Measurements from ENCODE around the gene PERCC1. TPM values are rescaled to one million over a fixed set of nuclear protein-coding genes. Genes with fewer than 3 reads are reported as not detected.

Gene PERCC1
- total and polyA plus RNA-seq, 11 donors = 0.11 to 0.60 (median 0.34) TPM; not detected in 6

DNA sequence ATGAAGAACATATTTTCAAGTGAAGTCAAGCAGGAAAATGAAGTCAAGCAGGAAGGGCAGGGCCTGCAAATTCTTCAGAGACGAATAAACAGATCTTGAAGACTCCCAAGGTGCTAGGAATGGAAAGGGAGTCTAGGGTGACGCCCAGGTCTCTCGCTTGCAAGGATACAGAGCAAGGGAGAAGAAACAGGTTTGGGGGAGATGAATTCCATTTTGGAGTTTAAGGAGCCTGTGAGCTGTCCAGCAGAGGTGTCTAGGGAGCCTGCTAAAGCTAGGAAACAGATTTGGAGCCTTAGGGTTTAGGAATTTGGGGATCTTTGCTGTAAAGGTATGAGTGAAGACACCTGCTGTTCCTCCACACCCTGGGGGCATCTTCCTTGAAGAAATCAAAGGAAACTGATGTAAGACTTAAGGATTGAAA, 14.3 kb upstream of the PERCC1 start:
- intact Hi-C loops (cut with DNase I) = loop anchor here in 2 of 10 donors (10.0 kb wide), 1 partner anchor 112 kb away; the partner anchor contains the start of gene UBE2I (in 2 of the 2)
- no peak for TF ChIP-seq POLR2A (IDR thresholded peaks at IDR 0.05)
- no peak for TF ChIP-seq CTCF (IDR thresholded peaks at IDR 0.05)
- H3K27ac ChIP-seq = no peak overlapping the region
- peaks cover 6 to 37% (median 25%) of the 10 kb centered on the region in 12 donors for H3K4me1 ChIP-seq
- H3K36me3 ChIP-seq = peaks cover 0 to 13% (median 5%) of the 10 kb centered on the region in 9 donors
- H3K27me3 ChIP-seq = no peaks in the 10 kb centered on the region
- H3K9me3 ChIP-seq = no peaks in the 10 kb centered on the region
- ATAC-seq (no peak), DNase-seq (no peak)
- no peak overlapping the region for H3K4me3 ChIP-seq
- 57 to 73% (median 64%) methylated on average over 3 of the region's 3 CpGs for whole genome bisulfite sequencing, 4 donors

- Histone ChIP-seq H3K27me3 (no peaks in the 10 kb centered on the region), H3K4me3 (peak overlapping the region; percentile 61 to 98 (median 88)), H3K36me3 (peaks cover 0 to 4% (median 0%) of the 10 kb centered on the region in 9 donors), H3K4me1 (peaks cover 4 to 26% (median 18%) of the 10 kb centered on the region in 12 donors), H3K27ac (peak overlapping the region in 11 of 12 donors; percentile 61 to 99 (median 98)), H3K9me3 (no peaks in the 10 kb centered on the region)
- intact Hi-C loops (cut with DNase I) = loop anchor here in 2 of 10 donors (5.0 to 10.0 kb wide), 5 partner anchors 52 to 287 kb away; partner anchors contain the start of genes CRAMP1 (in 1 of the 2), IFT140 (in 1 of the 2), MAPK8IP3 (in 1 of the 2) and TELO2 (in 1 of the 2)
- WGBS, 4 donors = 0 to 2% (median 1%) methylated on average over 9 to 22 of the region's 22 CpGs
- TF ChIP-seq POLR2A (IDR thresholded peaks at IDR 0.05) = no peak
- TF ChIP-seq CTCF (IDR thresholded peaks at IDR 0.05) = no peak
- DNase-seq = peak in 2 of 5 donors; percentile 39 to 45
- ATAC-seq = peak in 2 of 4 donors; percentile 1 to 2
Observed at GRCh38 chr16:1420111-1420539, 10.8 kb upstream of the PERCC1 start.

DNA sequence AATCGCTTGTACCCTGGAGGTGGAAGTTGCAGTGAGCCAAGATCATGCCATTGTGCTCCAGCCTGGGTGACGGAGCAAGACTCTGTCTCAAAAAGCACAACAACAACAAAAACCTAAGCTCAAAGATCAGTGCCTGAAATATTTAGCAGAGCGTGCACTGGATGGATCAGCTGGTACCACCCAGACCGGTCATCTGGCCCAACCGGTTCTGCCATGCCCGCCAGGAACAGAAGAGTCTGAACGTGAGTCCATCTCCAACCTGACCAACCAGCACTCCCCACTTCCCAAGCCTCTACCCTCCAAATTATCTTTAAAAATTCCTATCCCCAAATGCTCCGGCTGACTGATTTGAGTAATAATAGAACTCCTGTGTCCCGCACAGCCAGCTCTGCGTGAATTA, 8.8 kb upstream of the PERCC1 start:
- H3K9me3 ChIP-seq = no peaks in the 10 kb centered on the region
- ATAC-seq (no peak), DNase-seq (no peak)
- intact Hi-C loops (cut with DNase I) = loop anchor here in 2 of 10 donors (5.0 to 10.0 kb wide), 5 partner anchors 50 to 285 kb away; partner anchors contain the start of genes CRAMP1 (in 1 of the 2), IFT140 (in 1 of the 2), MAPK8IP3 (in 1 of the 2) and TELO2 (in 1 of the 2)
- WGBS, 4 donors = 86 to 96% (median 88%) methylated on average over 10 of the region's 10 CpGs
- H3K36me3 ChIP-seq = peaks cover 0 to 4% (median 0%) of the 10 kb centered on the region in 9 donors
- no peak for TF ChIP-seq CTCF (IDR thresholded peaks at IDR 0.05)
- TF ChIP-seq POLR2A (IDR thresholded peaks at IDR 0.05) = no peak
- peaks cover 4 to 26% (median 18%) of the 10 kb centered on the region in 12 donors for H3K4me1 ChIP-seq
- peak overlapping the region in 7 of 12 donors; percentile 95 to 98 (median 98) for H3K27ac ChIP-seq
- no peaks in the 10 kb centered on the region for H3K27me3 ChIP-seq
- H3K4me3 ChIP-seq = no peak overlapping the region

DNA sequence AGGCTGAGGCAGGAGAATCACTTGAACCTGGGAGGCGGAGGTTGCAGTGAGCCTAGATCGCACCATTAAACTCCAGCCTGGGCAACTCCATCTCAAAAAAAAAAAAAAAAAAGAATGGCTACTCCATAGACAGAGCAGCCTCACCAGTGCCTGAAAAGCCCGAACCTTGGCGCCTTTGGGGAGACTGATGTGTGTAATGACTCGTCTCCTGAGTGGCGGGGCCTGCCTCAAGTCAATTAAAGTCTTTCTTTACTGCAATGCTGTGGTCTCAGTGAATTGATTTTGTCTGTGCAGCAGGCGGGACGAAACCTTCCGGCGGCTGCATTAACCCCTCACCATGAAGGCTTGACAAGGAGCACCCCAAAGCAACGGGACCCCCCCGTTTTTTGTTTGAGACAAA, 6.8 kb upstream of the PERCC1 start:
- intact Hi-C loops (cut with DNase I) = loop anchor here in 2 of 10 donors (5.0 to 10.0 kb wide), 5 partner anchors 48 to 283 kb away; partner anchors contain the start of genes CRAMP1 (in 1 of the 2), IFT140 (in 1 of the 2), MAPK8IP3 (in 1 of the 2) and TELO2 (in 1 of the 2)
- no peaks in the 10 kb centered on the region for H3K27me3 ChIP-seq
- ATAC-seq (no peak), DNase-seq (no peak)
- H3K36me3 ChIP-seq = no peaks in the 10 kb centered on the region
- no peak overlapping the region for H3K4me3 ChIP-seq
- 90 to 95% (median 93%) methylated on average over 12 of the region's 12 CpGs for WGBS, 4 donors
- no peak overlapping the region for H3K27ac ChIP-seq
- TF ChIP-seq POLR2A (IDR thresholded peaks at IDR 0.05) (no peak), CTCF (IDR thresholded peaks at IDR 0.05) (no peak)
- peaks cover 4 to 27% (median 17%) of the 10 kb centered on the region in 12 donors for H3K4me1 ChIP-seq
- no peaks in the 10 kb centered on the region for H3K9me3 ChIP-seq
